K562 (cell line): ENCODE data around the gene PARP14. TPM values are rescaled to one million over a fixed set of nuclear protein-coding genes. Genes with fewer than 3 reads are reported as not detected.

ENCODE experiments used
- ATAC-seq: fragments of 200-7000 bp; cut with Tn5 transposase; 3 replicates; pipeline ENCODE4 v1.9.1; 2020; ENCODE audit warnings: moderate library complexity
- BruUV-seq: library from RNA; stranded (reverse); fragments of 400-500 nt; replicated peaks from 2 replicates; lab custom pipeline; 2021; lab: Mats Ljungman, UMichigan
- CTCF ChIA-PET: fragments of 300-600 bp; formaldehyde crosslinking; extraction: SDS; loops from one replicate; lab custom pipeline; 2021; ENCODE audit warnings: low intra/inter-chr PET ratio; lab: Yijun Ruan, JAX
- POLR2A ChIA-PET: fragments of 300-600, 350-650 bp; sonication (Branson Sonifier 250); formaldehyde crosslinking; extraction: SDS; loops from one replicate; lab custom pipeline; 2021; ENCODE audit warnings: antibody characterized with exemption, inconsistent platforms; lab: Yijun Ruan, JAX
- DNase-seq, 4 experiments: peaks; one replicate each; pipeline versions ENCODE4 v3.0.0 to v3.0.0-alpha.2; 2011 to 2018; ENCODE audit warnings: low spot score in 3 of 4, mixed read lengths in 3 of 4; ENCODE audit errors: extremely low read depth in 1 of 4
- FAIRE-seq: peaks from 2 replicates; lab custom pipeline; 2011; peaks lifted over from hg19 to GRCh38; lab: Jason Lieb, UNC
- H2AFZ ChIP-seq: 2 replicates; pipeline ENCODE4 v1.6.0; 2011; ENCODE audit warnings: low read depth, low read length, control low read depth, inconsistent platforms
- H3K27ac ChIP-seq: fragments of 200-600 bp; 3 replicates; pipeline ENCODE4 v1.8.0; 2011; ENCODE audit warnings: low read depth, mild to moderate bottlenecking, control low read depth, inconsistent platforms, low read length, moderate library complexity, mixed read lengths; ENCODE audit errors: extremely low read depth
- H3K27me3 ChIP-seq, 2 experiments: fragments of 300-600 bp in 1 of 2; 2 replicates in 1 of 2; 3 replicates in 1 of 2; pipeline versions ENCODE4 v1.6.0 to v1.8.0; 2011; ENCODE audit warnings: inconsistent platforms in 2 of 2, low read length in 2 of 2, mild to moderate bottlenecking in 1 of 2, mixed read lengths in 1 of 2, moderate library complexity in 1 of 2; ENCODE audit not compliant: control insufficient read depth in 2 of 2, insufficient read depth in 2 of 2
- H3K36me3 ChIP-seq: fragments of 300-600 bp; 3 replicates; pipeline ENCODE4 v1.8.0; 2011; ENCODE audit warnings: mild to moderate bottlenecking, low read length, inconsistent platforms; ENCODE audit not compliant: control insufficient read depth, insufficient read depth
- H3K4me1 ChIP-seq, 2 experiments: fragments of 200-600 bp in 1 of 2; replicated peaks in 1 of 2; 2 replicates in 1 of 2; 3 replicates in 1 of 2; pipeline versions ENCODE4 v1.5.1 to v1.8.0; 2011; ENCODE audit warnings: inconsistent platforms in 2 of 2, low read length in 2 of 2, mild to moderate bottlenecking in 1 of 2, mixed read lengths in 1 of 2, moderate library complexity in 1 of 2; ENCODE audit not compliant: control insufficient read depth in 2 of 2, insufficient read depth in 2 of 2
- H3K4me2 ChIP-seq: 2 replicates; pipeline ENCODE4 v1.6.1; 2011; ENCODE audit warnings: low read length, control low read depth, inconsistent platforms, mixed read lengths; ENCODE audit not compliant: insufficient read depth
- H3K4me3 ChIP-seq: fragments of 200-600 bp; sonication (generic), shearing (Covaris generic); 2 replicates; pipeline ENCODE4 v1.5.1; 2016; ENCODE audit warnings: control low read depth, inconsistent platforms
- H3K79me2 ChIP-seq: fragments of 200-600 bp; 3 replicates; pipeline ENCODE4 v1.8.0; 2011; ENCODE audit warnings: low read length, inconsistent platforms; ENCODE audit not compliant: control insufficient read depth, insufficient read depth
- H3K9ac ChIP-seq, 2 experiments: 2 replicates each; pipeline versions ENCODE4 v1.6.0 to v1.6.1; 2011; ENCODE audit warnings: low read depth in 2 of 2, low read length in 2 of 2, control low read depth in 1 of 2, inconsistent platforms in 1 of 2, mild to moderate bottlenecking in 1 of 2, mixed read lengths in 1 of 2; ENCODE audit not compliant: insufficient read depth in 1 of 2
- H3K9me1 ChIP-seq: one replicate; pipeline ENCODE4 v1.6.0; 2011; ENCODE audit warnings: inconsistent platforms, mild to moderate bottlenecking, low read length, moderate library complexity; ENCODE audit not compliant: control insufficient read depth, insufficient read depth
- H3K9me3 ChIP-seq: replicated peaks from 2 replicates; pipeline ENCODE4 v1.5.1; 2011; ENCODE audit warnings: low read depth, low read length, inconsistent platforms; ENCODE audit not compliant: control insufficient read depth, insufficient read depth
- H4K20me1 ChIP-seq: replicated peaks from 2 replicates; pipeline ENCODE4 v1.6.1; 2011; ENCODE audit warnings: low read length, inconsistent platforms, mixed read lengths; ENCODE audit not compliant: control insufficient read depth, insufficient read depth
- BHLHE40 ChIP-seq: IDR thresholded peaks from 2 replicates; pipeline ENCODE4 v1.6.1; 2011; ENCODE audit warnings: low read length, improper control_type of control experiment
- CBX8 ChIP-seq: fragments of 200-600 bp; sonication (generic); IDR thresholded peaks from 2 replicates; pipeline ENCODE4 v1.6.1; 2012; ENCODE audit warnings: borderline replicate concordance, mixed run types, low read depth, mild to moderate bottlenecking, moderate library complexity, mixed read lengths, low read length, control low read depth, inconsistent platforms; ENCODE audit not compliant: poor library complexity, severe bottlenecking; ENCODE audit errors: extremely low read depth
- FUS ChIP-seq: fragments of 200-400 bp; formaldehyde crosslinking; optimal IDR thresholded peaks from 2 replicates; pipeline ENCODE3; 2017; ENCODE audit warnings: low read depth, low read length
- JUND ChIP-seq, 2 experiments: IDR thresholded peaks; 2 replicates in 1 of 2; 3 replicates in 1 of 2; pipeline ENCODE4 v1.6.1; 2011; ENCODE audit warnings: borderline replicate concordance in 2 of 2, low read depth in 2 of 2, low read length in 2 of 2, improper control_type of control experiment in 1 of 2, missing biosample characterization in 1 of 2, missing genetic modification characterization in 1 of 2, missing genetic modification reagents in 1 of 2
- POLR3A ChIP-seq: IDR thresholded peaks from 2 replicates; pipeline ENCODE4 v1.6.1; 2011; ENCODE audit warnings: borderline replicate concordance, mild to moderate bottlenecking, moderate library complexity; ENCODE audit not compliant: insufficient read length, insufficient read depth; ENCODE audit errors: extremely low read depth
- RFX7 ChIP-seq: fragments of 250-450 bp; sonication (Bioruptor Pico); IDR thresholded peaks from 2 replicates; pipeline ENCODE4 v1.5.1; 2021; ENCODE audit warnings: mild to moderate bottlenecking
- WGBS: fragments of 100-300 bp; shearing (Covaris generic); methylation state at CpG from one replicate; pipeline ENCODE4 v1.1.6; 2016; ENCODE audit warnings: low coverage, mixed read lengths; ENCODE audit not compliant: insufficient coverage; ENCODE audit errors: missing lambda C conversion rate; 5-methylcytosine and 5-hydroxymethylcytosine counted together
- in situ Hi-C: fragments of 300-500 bp; cut with MboI; formaldehyde crosslinking; loops from 4 replicates; pipeline ENCODE4 v1.15.0; 2018; ENCODE audit warnings: inconsistent platforms, mixed read lengths
- intact Hi-C: fragments of 100-400 bp; cut with micrococcal nuclease; formaldehyde crosslinking; loops from 2 replicates; pipeline ENCODE4 v1.14.2; 2022
- polyA plus RNA-seq, 8 experiments: library from polyadenylated mRNA; depleted of rRNA in 4 of 8; stranded (reverse) in 5 of 8; unstranded in 3 of 8; fragments of >200 nt; fragmentation: Nextera tagmentation in 2 of 8; fragmentation: Illumina TruSeq in 1 of 8; extraction: Ambion mirVana in 2 of 8; extraction: Trizol in 1 of 8; gene quantifications; 2 replicates each; pipeline versions ENCODE4 v1.2.1 to v1.2.3, GENCODE V29; 2011 to 2014; ENCODE audit warnings: inconsistent platforms in 1 of 8, missing spikeins in 1 of 8
- total RNA-seq, 7 experiments: library from RNA; depleted of rRNA in 6 of 7; stranded (reverse); fragments of >200 nt in 6 of 7; fragmentation: Illumina TruSeq in 2 of 7; extraction: Trizol in 2 of 7; gene quantifications; 2 replicates each; pipeline versions ENCODE4 v1.2.1 to v1.2.3, GENCODE V29; 2011 to 2021; ENCODE audit warnings: low replicate concordance in 1 of 7
- TF ChIP-seq, protein P1 (sequence below): sonication (generic); formaldehyde crosslinking; IDR thresholded peaks from 2 replicates; pipeline ENCODE4 v1.8.1; 2023; ENCODE audit warnings: mild to moderate bottlenecking, missing genetic modification reagents, moderate library complexity

PARP14 gene
- total and polyA plus RNA-seq, 9 of the 15 experiments (the other 6 are each of a cell fraction or from before 2014, with no cell fraction given), result 3.1 to 14.4 (median 9.0) TPM

DNA sequence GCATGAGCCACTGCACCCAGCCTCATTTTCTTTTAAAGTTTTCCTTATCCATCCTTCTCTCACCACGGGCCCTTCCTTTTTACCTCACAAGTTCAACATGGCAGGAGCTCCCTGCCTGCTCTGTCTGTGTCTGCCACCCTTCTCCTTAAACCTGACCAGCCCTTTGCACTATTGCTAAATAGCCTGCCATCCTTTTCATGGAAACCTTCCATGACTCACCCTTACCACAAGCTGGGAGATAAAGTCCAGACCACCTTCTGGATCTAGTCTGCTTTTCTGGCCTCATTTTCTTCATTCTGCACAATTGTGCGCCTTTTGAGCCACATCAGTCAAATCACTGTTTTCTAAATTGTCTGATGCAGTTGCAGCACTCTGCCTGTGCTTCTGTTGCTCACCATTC is 8.9 kb downstream of the PARP14 start (continued):
- TF ChIP-seq JUND (IDR thresholded peaks at IDR 0.05; ENCODE audit: borderline replicate concordance, low read depth, low read length), result peak; percentile 65
- no peak for TF ChIP-seq JUND (tag; IDR thresholded peaks at IDR 0.05; ENCODE audit: borderline replicate concordance, low read depth, low read length)

DNA sequence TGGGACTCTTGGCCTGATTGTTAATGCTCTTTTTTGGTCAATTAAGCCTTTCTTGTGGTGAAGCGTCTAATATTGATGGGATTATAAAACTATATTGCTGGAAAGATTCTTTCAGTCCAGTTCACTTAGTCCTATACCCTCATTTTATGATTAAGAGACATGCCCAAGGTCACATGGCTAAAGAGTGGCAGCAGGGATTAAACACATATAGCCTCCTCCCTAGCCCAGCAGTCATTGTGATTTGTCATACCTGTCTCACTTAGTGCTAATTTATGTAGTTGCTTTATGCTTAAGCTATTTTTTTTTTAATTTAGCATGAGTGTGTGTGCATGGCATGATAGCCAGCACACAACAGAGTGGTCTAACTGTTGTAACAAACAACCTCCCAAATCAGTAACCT is 9.5 kb downstream of the PARP14 start:
- 86% methylated on average over 1 of the region's 1 CpG for WGBS
- FAIRE-seq, result no peak
- CTCF ChIA-PET, result no interaction called here

More for the DNA sequence above, 9.5 kb downstream of the PARP14 start:
- POLR2A ChIA-PET, result no interaction called here
- no peaks in the 10 kb centered on the region for H3K9me1 ChIP-seq
- H4K20me1 ChIP-seq, result no peaks in the 10 kb centered on the region
- TF ChIP-seq CBX8 (no peak), RFX7 (CRISPR knock-in tag) (no peak), POLR3A (no peak), FUS (no peak), BHLHE40 (no peak)
- TF ChIP-seq, protein P1, sequence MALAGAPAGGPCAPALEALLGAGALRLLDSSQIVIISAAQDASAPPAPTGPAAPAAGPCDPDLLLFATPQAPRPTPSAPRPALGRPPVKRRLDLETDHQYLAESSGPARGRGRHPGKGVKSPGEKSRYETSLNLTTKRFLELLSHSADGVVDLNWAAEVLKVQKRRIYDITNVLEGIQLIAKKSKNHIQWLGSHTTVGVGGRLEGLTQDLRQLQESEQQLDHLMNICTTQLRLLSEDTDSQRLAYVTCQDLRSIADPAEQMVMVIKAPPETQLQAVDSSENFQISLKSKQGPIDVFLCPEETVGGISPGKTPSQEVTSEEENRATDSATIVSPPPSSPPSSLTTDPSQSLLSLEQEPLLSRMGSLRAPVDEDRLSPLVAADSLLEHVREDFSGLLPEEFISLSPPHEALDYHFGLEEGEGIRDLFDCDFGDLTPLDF (CRISPR knock-in tag), result no peak
- intact Hi-C loops, result no loop called here
- H3K79me2 ChIP-seq, result no peaks in the 10 kb centered on the region
- no peak overlapping the region for H3K27ac ChIP-seq
- H2AFZ ChIP-seq, result no peak overlapping the region
- H3K36me3 ChIP-seq, result peaks cover 21% of the 10 kb centered on the region; the same call in 2 of the 3 replicates
- H3K4me1 ChIP-seq, result no peaks in the 10 kb centered on the region
- no peak for DNase-seq
- ATAC-seq, result no peak
- no TSS peak for BruUV-seq
- no peak overlapping the region for H3K9ac ChIP-seq
- in situ Hi-C loops, result no loop called here
- no peaks in the 10 kb centered on the region for H3K9me3 ChIP-seq
- no peaks in the 10 kb centered on the region for H3K27me3 ChIP-seq
- H3K4me2 ChIP-seq, result no peak overlapping the region
- no peak overlapping the region for H3K4me3 ChIP-seq
